Adrenal gland (tissue), 19 donors: ENCODE results near the gene XYLT2. TPM values are rescaled to one million over a fixed set of nuclear protein-coding genes. Genes with fewer than 3 reads are reported as not detected.

Source experiments
- DNase-seq, 7 donors: peaks; one replicate each; pipeline ENCODE4 v3.0.0-alpha.2; 2019 to 2020
- H3K27ac ChIP-seq, 5 donors: fragments of 200-600 bp; sonication (generic) in 4 of 5; 1 replicate in 3 of 5; 2 replicates in 2 of 5; pipeline versions ENCODE4 v1.5.1 to v1.8.0; 2016 to 2020; ENCODE audit warnings: mild to moderate bottlenecking in 1 of 5
- H3K27me3 ChIP-seq: fragments of 200-600 bp; 2 replicates; pipeline ENCODE4 v1.8.0; 2021
- H3K36me3 ChIP-seq, 2 donors: fragments of 200-600 bp; replicated peaks in 1 of 2; 1 replicate in 1 of 2; 2 replicates in 1 of 2; pipeline versions ENCODE4 v1.5.1 to v1.8.0; 2018 to 2022
- H3K4me1 ChIP-seq, 2 donors: fragments of 200-600 bp; replicated peaks in 1 of 2; 1 replicate in 1 of 2; 2 replicates in 1 of 2; pipeline versions ENCODE4 v1.5.1 to v1.8.0; 2018 to 2021
- H3K4me3 ChIP-seq, 4 donors: fragments of 200-600 bp; sonication (generic) in 3 of 4; one replicate each; pipeline ENCODE4 v1.5.1; 2016 to 2018
- H3K9me3 ChIP-seq, 3 donors: fragments of 200-600 bp; sonication (generic) in 1 of 3; replicated peaks in 1 of 3; 1 replicate in 2 of 3; 2 replicates in 1 of 3; pipeline versions ENCODE4 v1.5.1 to v1.8.0; 2016 to 2021
- POLR2A ChIP-seq, 2 donors: fragments of 450-650 bp; IDR thresholded peaks; one replicate each; pipeline ENCODE4 v1.6.1; 2017; ENCODE audit warnings: antibody characterized with exemption in 2 of 2, mild to moderate bottlenecking in 2 of 2, moderate library complexity in 1 of 2
- WGBS, 4 donors: extraction: QIAGEN DNeasy Blood & Tissue Kit in 2 of 4; methylation state at CpG; one replicate each; pipeline versions ENCODE4 v1.1.5 to v1.1.7; 2013 to 2017; 5-methylcytosine and 5-hydroxymethylcytosine counted together
- intact Hi-C, 2 donors: fragments of 100-400 bp; cut with DNase I; formaldehyde crosslinking; loops; one replicate each; pipeline versions ENCODE4 v1.14.1 to v1.15.0; 2022 to 2023
- long read RNA-seq, 10 donors: library from polyadenylated mRNA in 3 of 10; unstranded in 2 of 10; stranded (forward) in 1 of 10; transcript quantifications; one replicate each; pipeline ENCODE4 v2.0.0 and lab custom pipeline, GENCODE V29; 2021 to 2026
- polyA plus RNA-seq, 3 donors: library from polyadenylated mRNA; stranded (reverse); fragments of 200-250 nt in 2 of 3; fragments of 350-450 nt in 1 of 3; fragmentation: Illumina TruSeq in 1 of 3; extraction: RNeasy Lipid Tissue Mini Kit (QIAGEN cat#74804) in 1 of 3; gene quantifications; one replicate each; pipeline ENCODE4 v1.2.3, GENCODE V29; 2013 to 2014
- total RNA-seq, 9 donors: library from RNA; depleted of rRNA in 4 of 9; stranded (reverse); fragments of >200 nt in 4 of 9; fragments of 120-200 nt in 1 of 9; fragmentation: NEBNext Ultra II Directional in 1 of 9; extraction: Animal tissue kit (Norgen Biotek cat#: 25700) in 1 of 9; gene quantifications; one replicate each; pipeline versions ENCODE4 v1.1.0 to v1.2.4, GENCODE V29; 2013 to 2023
- TF ChIP-seq, protein P1 (sequence below), 6 experiments: fragments of 450-650 bp in 4 of 6; fragments of 200-600 bp in 2 of 6; sonication (generic) in 1 of 6; IDR thresholded peaks; 1 replicate in 5 of 6; 2 replicates in 1 of 6; pipeline versions ENCODE4 v1.5.1 to v1.8.0; 2016 to 2021; ENCODE audit warnings: antibody characterized with exemption in 6 of 6, mild to moderate bottlenecking in 2 of 6, moderate library complexity in 1 of 6
- donor health status: healthy with polysubstance abuse.
- donor health status: Bipolar disorder and iron deficiency.
- donor health status: DM: yes; HTN: yes; CAD: no.
- donor health status: DM: no; HTN: no; CAD: no.
- donor health status: DM: no; HTN: no; CAD: no.
- donor health status: DM: yes; HTN: yes; CAD: no.

XYLT2 gene
- total RNA-seq (10 to 100 TPM; 14.7 to 40.3 (median 31.9) TPM), polyA plus RNA-seq (10 to 100 TPM in 2 of 3 donors, 1 to 10 TPM in 1; 4.6 to 29.8 (median 16.2) TPM)
- long read RNA-seq, donor 1, transcript XYLT2-206 (1 exons, 2,174 nt): major isoform, 15 of 16 reads
- long read RNA-seq, donor 1, partial matches to known transcripts: 0 of 16 reads
- long read RNA-seq, donor 1, other reads (novel, unspliced or antisense): 0 of 16 reads
- long read RNA-seq, donor 2, transcript XYLT2-206 (1 exons, 2,174 nt): major isoform, 13 of 13 reads
- long read RNA-seq, donor 2, partial matches to known transcripts: 0 of 13 reads
- long read RNA-seq, donor 2, other reads (novel, unspliced or antisense): 0 of 13 reads
- long read RNA-seq, donor 3, transcript XYLT2-206 (1 exons, 2,174 nt): major isoform, 13 of 13 reads
- long read RNA-seq, donor 3, partial matches to known transcripts: 0 of 13 reads
- long read RNA-seq, donor 3, other reads (novel, unspliced or antisense): 0 of 13 reads
- long read RNA-seq, donor 4, partial matches to known transcripts: 0 of 2 reads
- long read RNA-seq, donor 4, other reads (novel, unspliced or antisense): 0 of 2 reads
- long read RNA-seq, donor 5, transcript XYLT2-201 (11 exons, 3,507 nt): major isoform, 11 of 18 reads
- long read RNA-seq, donor 5, partial matches to known transcripts: 3 of 18 reads
- long read RNA-seq, donor 5, other reads (novel, unspliced or antisense): 3 of 18 reads
- long read RNA-seq, donor 6, transcript XYLT2-201 (11 exons, 3,507 nt): major isoform, 5 of 7 reads
- long read RNA-seq, donor 6, partial matches to known transcripts: 2 of 7 reads
- long read RNA-seq, donor 6, other reads (novel, unspliced or antisense): 0 of 7 reads
- long read RNA-seq, donor 7, transcript XYLT2-206 (1 exons, 2,174 nt): major isoform, 8 of 8 reads
- long read RNA-seq, donor 7, partial matches to known transcripts: 0 of 8 reads
- long read RNA-seq, donor 7, other reads (novel, unspliced or antisense): 0 of 8 reads
- long read RNA-seq, donor 8, transcript XYLT2-206 (1 exons, 2,174 nt): major isoform, 29 of 32 reads
- long read RNA-seq, donor 8, partial matches to known transcripts: 0 of 32 reads
- long read RNA-seq, donor 8, other reads (novel, unspliced or antisense): 0 of 32 reads
- long read RNA-seq, donor 9, transcript XYLT2-206 (1 exons, 2,174 nt): major isoform, 16 of 179 reads
- long read RNA-seq, donor 9, partial matches to known transcripts: 45 of 179 reads
- long read RNA-seq, donor 9, other reads (novel, unspliced or antisense): 118 of 179 reads
- long read RNA-seq, donor 10, transcript XYLT2-206 (1 exons, 2,174 nt): major isoform, 11 of 12 reads
- long read RNA-seq, donor 10, partial matches to known transcripts: 0 of 12 reads
- long read RNA-seq, donor 10, other reads (novel, unspliced or antisense): 0 of 12 reads

DNA sequence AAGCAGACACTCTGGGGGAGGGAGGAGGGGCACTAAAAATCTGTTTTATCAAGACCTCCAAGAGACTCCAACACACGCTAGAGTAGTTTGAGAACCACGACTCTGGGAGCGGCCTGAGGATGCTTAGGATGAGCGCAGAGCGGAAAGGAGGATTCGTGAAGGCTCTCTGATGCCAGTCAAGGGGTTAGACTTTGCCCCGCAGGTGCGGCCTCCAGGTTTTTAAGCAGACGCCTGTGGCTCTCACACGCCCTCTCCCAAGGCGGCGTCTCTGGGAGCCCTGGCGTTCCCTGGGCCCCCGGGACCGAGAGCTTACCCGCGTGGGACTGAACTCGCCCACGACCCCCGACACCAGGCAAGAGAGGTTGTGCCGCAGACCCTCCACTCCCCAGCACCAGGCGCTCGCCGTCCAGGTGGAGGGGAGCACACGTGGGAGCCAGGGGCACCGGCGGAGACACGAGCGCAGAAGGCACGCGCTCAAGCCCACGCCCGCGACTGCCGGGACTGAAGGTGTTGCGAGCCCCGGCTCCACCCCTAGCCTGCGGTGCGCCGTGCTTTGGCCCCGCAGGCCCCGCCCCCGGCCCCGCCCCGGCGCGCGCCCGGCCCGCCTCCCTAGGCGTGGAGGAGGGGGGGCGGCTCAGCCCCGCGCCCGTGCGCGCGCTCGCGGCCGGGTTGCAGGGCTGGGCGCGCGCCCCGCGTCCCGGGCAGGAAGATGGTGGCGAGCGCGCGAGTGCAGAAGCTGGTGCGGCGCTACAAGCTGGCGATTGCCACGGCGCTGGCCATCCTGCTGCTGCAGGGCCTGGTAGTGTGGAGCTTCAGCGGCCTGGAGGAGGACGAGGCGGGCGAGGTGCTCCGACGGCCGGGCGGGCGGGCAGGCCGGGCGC is at the start of gene XYLT2:
XYLT2 (plus strand) TSS at position 695 of the 881 bp plus-strand sequence; CDS start at position 710, 15 bp downstream.
- H3K27ac ChIP-seq: peak within 1 kb of the TSS in 1 of 5 donors; percentile 68
- peak within 1 kb of the TSS in 3 of 4 donors; percentile 68 to 97 (median 75) for H3K4me3 ChIP-seq
- TF ChIP-seq, protein P1, sequence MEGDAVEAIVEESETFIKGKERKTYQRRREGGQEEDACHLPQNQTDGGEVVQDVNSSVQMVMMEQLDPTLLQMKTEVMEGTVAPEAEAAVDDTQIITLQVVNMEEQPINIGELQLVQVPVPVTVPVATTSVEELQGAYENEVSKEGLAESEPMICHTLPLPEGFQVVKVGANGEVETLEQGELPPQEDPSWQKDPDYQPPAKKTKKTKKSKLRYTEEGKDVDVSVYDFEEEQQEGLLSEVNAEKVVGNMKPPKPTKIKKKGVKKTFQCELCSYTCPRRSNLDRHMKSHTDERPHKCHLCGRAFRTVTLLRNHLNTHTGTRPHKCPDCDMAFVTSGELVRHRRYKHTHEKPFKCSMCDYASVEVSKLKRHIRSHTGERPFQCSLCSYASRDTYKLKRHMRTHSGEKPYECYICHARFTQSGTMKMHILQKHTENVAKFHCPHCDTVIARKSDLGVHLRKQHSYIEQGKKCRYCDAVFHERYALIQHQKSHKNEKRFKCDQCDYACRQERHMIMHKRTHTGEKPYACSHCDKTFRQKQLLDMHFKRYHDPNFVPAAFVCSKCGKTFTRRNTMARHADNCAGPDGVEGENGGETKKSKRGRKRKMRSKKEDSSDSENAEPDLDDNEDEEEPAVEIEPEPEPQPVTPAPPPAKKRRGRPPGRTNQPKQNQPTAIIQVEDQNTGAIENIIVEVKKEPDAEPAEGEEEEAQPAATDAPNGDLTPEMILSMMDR (IDR thresholded peaks at IDR 0.05): no peak
- TF ChIP-seq POLR2A (IDR thresholded peaks at IDR 0.05): peak in 1 of 2 donors; percentile 49
- peak; percentile 75 to 91 (median 86) for DNase-seq
- H3K9me3 ChIP-seq: no peaks in the 10 kb centered on the region
- WGBS, 4 donors: 2 to 9% (median 6%) methylated on average over 12 to 87 of the region's 87 CpGs
- intact Hi-C loops: no loop called here
- peaks cover 14 to 20% of the 10 kb centered on the region in 2 donors for H3K4me1 ChIP-seq
- no peaks in the 10 kb centered on the region for H3K36me3 ChIP-seq
- H3K27me3 ChIP-seq: no peaks in the 10 kb centered on the region

DNA sequence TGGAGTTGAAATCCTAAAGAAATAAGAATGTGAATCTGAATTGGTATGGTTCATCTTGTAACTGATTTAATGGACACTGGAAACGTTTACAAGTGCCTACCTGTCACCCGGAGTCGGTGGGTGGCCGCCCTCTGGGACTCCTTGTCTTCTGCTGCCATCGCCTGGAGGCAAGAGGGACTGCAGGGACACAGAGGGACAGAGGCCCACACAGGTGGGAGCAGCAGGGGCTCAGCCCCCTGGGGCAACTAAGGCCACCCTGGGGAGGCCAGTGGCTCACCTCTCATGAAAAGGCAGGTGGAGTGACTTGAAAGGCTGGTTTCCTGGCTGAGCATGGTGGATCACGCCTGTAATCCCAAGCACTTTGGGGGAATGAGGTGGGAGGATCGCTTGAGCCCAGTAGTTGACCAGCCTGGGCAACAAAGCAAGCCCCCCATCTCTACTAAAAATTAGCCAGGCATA is 48.5 kb upstream of the XYLT2 start:
- Histone ChIP-seq H3K27me3 (no peaks in the 10 kb centered on the region), H3K4me1 (no peaks in the 10 kb centered on the region), H3K36me3 (no peaks in the 10 kb centered on the region), H3K9me3 (no peaks in the 10 kb centered on the region), H3K4me3 (no peak overlapping the region), H3K27ac (no peak overlapping the region)
- WGBS, 4 donors: 15 to 24% (median 19%) methylated on average over 7 of the region's 7 CpGs
- DNase-seq: peak; percentile 71 to 86 (median 83)
- TF ChIP-seq, protein P1 (IDR thresholded peaks at IDR 0.05): peak; percentile 74 to 98 (median 94)
- no peak for TF ChIP-seq POLR2A (IDR thresholded peaks at IDR 0.05)
- intact Hi-C loops: loop anchor here (2.0 to 5.0 kb wide), 2 partner anchors 95 to 97 kb away; partner anchors contain the start of gene COL1A1 (in 2 of the 2)

DNA sequence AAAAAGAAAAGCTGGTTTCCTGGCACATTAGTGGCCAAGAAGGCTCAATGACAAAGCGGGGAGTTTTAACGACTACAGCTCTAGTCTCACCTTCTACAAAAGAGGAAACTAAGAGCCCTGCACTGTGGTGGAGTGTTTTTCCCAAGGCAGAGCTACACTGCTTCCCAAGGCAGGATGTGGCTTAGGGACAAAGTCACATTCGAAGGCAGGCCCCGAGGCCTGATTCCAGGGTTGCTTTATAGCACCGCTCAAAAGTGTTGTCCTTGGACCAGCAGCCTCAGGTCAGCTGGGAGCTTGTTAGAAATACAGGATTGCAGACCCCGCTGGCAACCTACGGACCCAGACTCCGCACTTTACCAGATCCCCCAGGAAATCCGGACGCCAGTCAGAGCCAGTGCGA is 47.9 kb upstream of the XYLT2 start:
- Histone ChIP-seq H3K4me1 (no peaks in the 10 kb centered on the region), H3K9me3 (no peaks in the 10 kb centered on the region), H3K4me3 (no peak overlapping the region), H3K36me3 (no peaks in the 10 kb centered on the region), H3K27me3 (no peaks in the 10 kb centered on the region), H3K27ac (no peak overlapping the region)
- DNase-seq: no peak
- intact Hi-C loops: loop anchor here in 1 of 2 donors (5.0 kb wide), 1 partner anchor 96 kb away; the partner anchor contains the start of gene COL1A1
- 60 to 70% (median 64%) methylated on average over 8 to 11 of the region's 11 CpGs for WGBS, 4 donors
- TF ChIP-seq POLR2A (IDR thresholded peaks at IDR 0.05): no peak
- TF ChIP-seq, protein P1 (IDR thresholded peaks at IDR 0.05): no peak
